IMR-90 (cell line): ENCODE measurements around the gene TYR. TPM values are rescaled to one million over a fixed set of nuclear protein-coding genes. Genes with fewer than 3 reads are reported as not detected.
"Not testable (repeated sequence)": the region's sequence is repeated elsewhere in the genome, so short reads cannot be mapped to it uniquely, and the experiment has no call there.

Source experiments
- ATAC-seq: fragments of 200-7000 bp; cut with Tn5 transposase; 2 replicates; pipeline ENCODE4 v1.9.1; 2020; ENCODE audit warnings: low read depth, mild to moderate bottlenecking, moderate library complexity
- BruUV-seq: library from RNA; stranded (reverse); fragments of 400-500 nt; replicated peaks from 2 replicates; lab custom pipeline; 2021; lab: Mats Ljungman, UMichigan
- CTCF ChIA-PET: fragments of 300-600 bp; formaldehyde crosslinking; extraction: SDS; loops from one replicate; lab custom pipeline; 2021; ENCODE audit warnings: antibody characterized with exemption; lab: Yijun Ruan, JAX
- POLR2A ChIA-PET: fragments of 300-600 bp; sonication (Branson Sonifier 250); formaldehyde crosslinking; loops from one replicate; lab custom pipeline; 2022; ENCODE audit warnings: antibody characterized with exemption; ENCODE audit not compliant: unreplicated experiment; lab: Charles Lee
- DNase-seq: peaks from one replicate; pipeline ENCODE4 v3.0.0; 2013
- H2AFZ ChIP-seq: replicated peaks from 2 replicates; pipeline ENCODE3; 2013; ENCODE audit warnings: low read length, mild to moderate bottlenecking; ENCODE audit not compliant: poor library complexity
- H2AK5ac ChIP-seq: 2 replicates; pipeline ENCODE4 v1.6.1; 2013; ENCODE audit warnings: low read depth, low read length, inconsistent platforms
- H2AK9ac ChIP-seq: replicated peaks from 2 replicates; pipeline ENCODE3; 2013; ENCODE audit warnings: mild to moderate bottlenecking, low read depth, low read length, moderate library complexity; ENCODE audit not compliant: poor library complexity
- H2BK120ac ChIP-seq: 2 replicates; pipeline ENCODE4 v1.6.1; 2013; ENCODE audit warnings: low read depth, low read length, inconsistent platforms
- H2BK15ac ChIP-seq: 3 replicates; pipeline ENCODE4 v1.6.1; 2013; ENCODE audit warnings: low read depth, low read length, inconsistent platforms
- H2BK20ac ChIP-seq: 2 replicates; pipeline ENCODE4 v1.6.1; 2013; ENCODE audit warnings: low read depth, mild to moderate bottlenecking, inconsistent platforms, low read length, moderate library complexity
- H2BK5ac ChIP-seq: 2 replicates; pipeline ENCODE4 v1.6.1; 2013; ENCODE audit warnings: mild to moderate bottlenecking, low read depth, low read length, inconsistent platforms; ENCODE audit not compliant: poor library complexity, severe bottlenecking
- H3K14ac ChIP-seq: replicated peaks from 2 replicates; pipeline ENCODE4 v1.6.1; 2013; ENCODE audit warnings: low read depth, low read length, inconsistent platforms
- H3K18ac ChIP-seq: 2 replicates; pipeline ENCODE4 v1.6.1; 2013; ENCODE audit warnings: low read depth, low read length, control low read depth
- H3K23ac ChIP-seq: 2 replicates; pipeline ENCODE4 v1.6.1; 2013; ENCODE audit warnings: low read depth, low read length, inconsistent platforms
- H3K27ac ChIP-seq: 2 replicates; pipeline ENCODE4 v1.5.1; 2013; ENCODE audit warnings: mild to moderate bottlenecking, control low read depth, low read length; ENCODE audit not compliant: insufficient read depth
- H3K27me3 ChIP-seq: 2 replicates; pipeline ENCODE4 v1.6.1; 2013; ENCODE audit warnings: low read length; ENCODE audit not compliant: control insufficient read depth, insufficient read depth
- H3K36me3 ChIP-seq: 2 replicates; pipeline ENCODE4 v1.6.1; 2013; ENCODE audit warnings: low read length, mixed read lengths; ENCODE audit not compliant: control insufficient read depth, insufficient read depth
- H3K4ac ChIP-seq: 2 replicates; pipeline ENCODE4 v1.6.1; 2013; ENCODE audit warnings: low read depth, low read length, inconsistent platforms
- H3K4me1 ChIP-seq: 2 replicates; pipeline ENCODE4 v1.6.1; 2013; ENCODE audit warnings: low read length, mixed read lengths; ENCODE audit not compliant: control insufficient read depth, insufficient read depth
- H3K4me2 ChIP-seq: 2 replicates; pipeline ENCODE4 v1.6.1; 2013; ENCODE audit warnings: low read depth, mild to moderate bottlenecking, control low read depth, low read length, moderate library complexity
- H3K4me3 ChIP-seq: 2 replicates; pipeline ENCODE4 v1.5.1; 2013; ENCODE audit warnings: low read depth, mild to moderate bottlenecking, control low read depth, low read length, moderate library complexity; ENCODE audit not compliant: insufficient read depth
- H3K56ac ChIP-seq: 2 replicates; pipeline ENCODE4 v1.6.1; 2013; ENCODE audit warnings: low read length, inconsistent platforms; ENCODE audit not compliant: insufficient read depth; ENCODE audit errors: extremely low read depth
- H3K79me1 ChIP-seq, 2 experiments: 2 replicates each; pipeline ENCODE4 v1.6.1; 2013; ENCODE audit warnings: low read length in 2 of 2, inconsistent platforms in 1 of 2, low read depth in 1 of 2
- H3K9ac ChIP-seq: 2 replicates; pipeline ENCODE4 v1.6.1; 2013; ENCODE audit warnings: low read depth, low read length, control low read depth
- H3K9me1 ChIP-seq: 2 replicates; pipeline ENCODE4 v1.6.1; 2013; ENCODE audit warnings: low read length, inconsistent platforms; ENCODE audit not compliant: insufficient read depth
- H3K9me3 ChIP-seq: 2 replicates; pipeline ENCODE4 v1.6.1; 2013; ENCODE audit warnings: low read length; ENCODE audit not compliant: control insufficient read depth, insufficient read depth
- H4K20me1 ChIP-seq: 2 replicates; pipeline ENCODE4 v1.6.1; 2013; ENCODE audit warnings: low read length, inconsistent platforms; ENCODE audit not compliant: insufficient read depth
- H4K5ac ChIP-seq: 2 replicates; pipeline ENCODE4 v1.6.1; 2013; ENCODE audit warnings: mild to moderate bottlenecking, low read depth, low read length, control low read depth
- H4K8ac ChIP-seq, 2 experiments: 2 replicates each; pipeline ENCODE4 v1.6.1; 2013; ENCODE audit warnings: low read depth in 2 of 2, low read length in 2 of 2, control low read depth in 1 of 2, inconsistent platforms in 1 of 2
- H4K91ac ChIP-seq: 2 replicates; pipeline ENCODE4 v1.6.1; 2013; ENCODE audit warnings: low read depth, low read length, inconsistent platforms; ENCODE audit not compliant: insufficient read depth
- CHD1 ChIP-seq: IDR thresholded peaks from 2 replicates; pipeline ENCODE4 v1.6.1; 2012; ENCODE audit warnings: low read depth, low read length, improper control_type of control experiment
- SMC3 ChIP-seq: fragments of 150-350 bp; IDR thresholded peaks from 2 replicates; pipeline ENCODE4 v1.6.1; 2016; ENCODE audit warnings: low read depth, mild to moderate bottlenecking, antibody characterized with exemption, low read length, moderate library complexity
- WGBS, 2 experiments: methylation state at CpG; one replicate each; pipeline versions ENCODE4 v1.1.5 to v1.1.7; 2013; ENCODE audit warnings: missing lambda C conversion rate in 2 of 2; ENCODE audit not compliant: insufficient read length in 1 of 2; ENCODE audit errors: extremely low coverage in 2 of 2; 5-methylcytosine and 5-hydroxymethylcytosine counted together
- dilution Hi-C: fragments of 300-500 bp; cut with HindIII; formaldehyde crosslinking; loops from one replicate; pipeline ENCODE4 v1.14.3; 2018; ENCODE audit warnings: low sequenced_read_pairs; ENCODE audit not compliant: unreplicated experiment
- in situ Hi-C: fragments of 300-500 bp; cut with MboI; formaldehyde crosslinking; loops from 3 replicates; pipeline ENCODE4 v1.14.3; 2019; ENCODE audit warnings: low sequenced_read_pairs, inconsistent platforms, mixed read lengths
- intact Hi-C: fragments of 100-400 bp; cut with micrococcal nuclease; formaldehyde crosslinking; loops from 2 replicates; pipeline ENCODE4 v1.10.0; 2022
- polyA plus RNA-seq, 3 experiments: library from polyadenylated mRNA; depleted of rRNA; stranded (reverse); fragments of >200 nt; gene quantifications; 2 replicates each; pipeline ENCODE4 v1.2.3, GENCODE V29; 2012; ENCODE audit warnings: low replicate concordance in 1 of 3
- total RNA-seq: library from RNA; depleted of rRNA; stranded (reverse); fragments of >200 nt; gene quantifications from 2 replicates; pipeline ENCODE4 v1.2.3, GENCODE V29; 2012

TYR gene
- total and polyA plus RNA-seq, 2 of the 4 experiments (the other 2 are of a cell fraction): not detected

GRCh38 chr11:89235976-89236375 lies 58.3 kb downstream of the TYR start:
- no peak overlapping the region for H2AFZ ChIP-seq
- H3K23ac ChIP-seq: no peak overlapping the region
- no peaks in the 10 kb centered on the region for H4K20me1 ChIP-seq
- H3K4ac ChIP-seq: no peak overlapping the region
- no peak for TF ChIP-seq CHD1
- no peak for TF ChIP-seq SMC3
- no CpG with 5 or more reads among the region's 5 CpGs for WGBS, 2 experiments
- intact Hi-C loops (no loop called here), in situ Hi-C loops (no loop called here), dilution Hi-C loops (no loop called here)
- H4K8ac ChIP-seq: no peak overlapping the region
- H2BK5ac ChIP-seq: no peak overlapping the region
- no peak overlapping the region for H2AK9ac ChIP-seq
- no peak overlapping the region for H3K27ac ChIP-seq
- no peak overlapping the region for H2BK20ac ChIP-seq
- ATAC-seq (no peak), DNase-seq (peak; percentile 4)
- no peak overlapping the region for H2BK120ac ChIP-seq
- H3K9me1 ChIP-seq: no peaks in the 10 kb centered on the region
- no peak overlapping the region for H3K4me2 ChIP-seq
- H3K18ac ChIP-seq: no peak overlapping the region
- no peak overlapping the region for H3K56ac ChIP-seq
- no peaks in the 10 kb centered on the region for H3K4me1 ChIP-seq
- H2BK15ac ChIP-seq: no peak overlapping the region
- CTCF ChIA-PET: interaction anchor here (0.6 to 0.8 kb wide), 3 partner anchors 10 to 23 kb away, joined by 3 read pairs; no protein-coding TSS in a partner anchor
- no peaks in the 10 kb centered on the region for H3K27me3 ChIP-seq
- no peak overlapping the region for H4K5ac ChIP-seq
- BruUV-seq: no TSS peak
- H3K9me3 ChIP-seq: no peaks in the 10 kb centered on the region
- H3K79me1 ChIP-seq: no peaks in the 10 kb centered on the region
- no peak overlapping the region for H3K9ac ChIP-seq
- no peak overlapping the region for H3K14ac ChIP-seq
- no peak overlapping the region for H4K91ac ChIP-seq
- POLR2A ChIA-PET: interaction anchor here (0.6 kb wide), 1 partner anchor 537 kb away, joined by 3 read pairs; no protein-coding TSS in a partner anchor
- H2AK5ac ChIP-seq: no peak overlapping the region
- H3K4me3 ChIP-seq: no peak overlapping the region
- no peaks in the 10 kb centered on the region for H3K36me3 ChIP-seq

GRCh38 chr11:89247007-89247406 lies 69.3 kb downstream of the TYR start:
- H3K4ac ChIP-seq, H4K5ac ChIP-seq, H3K9ac ChIP-seq, H2AFZ ChIP-seq, H3K18ac ChIP-seq, H3K23ac ChIP-seq, H3K4me2 ChIP-seq, H3K79me1 ChIP-seq, H4K8ac ChIP-seq, H3K9me1 ChIP-seq, H2BK15ac ChIP-seq, dilution Hi-C loops, H2AK9ac ChIP-seq, H4K20me1 ChIP-seq, H2BK20ac ChIP-seq, POLR2A ChIA-PET, H2BK5ac ChIP-seq, H3K56ac ChIP-seq, H3K27ac ChIP-seq, ATAC-seq, H3K27me3 ChIP-seq, H3K4me3 ChIP-seq, DNase-seq, BruUV-seq, H2AK5ac ChIP-seq, intact Hi-C loops, H4K91ac ChIP-seq, H3K4me1 ChIP-seq, in situ Hi-C loops, H3K14ac ChIP-seq, H2BK120ac ChIP-seq, H3K9me3 ChIP-seq, H3K36me3 ChIP-seq: not testable (repeated sequence)
- no CpG with 5 or more reads among the region's 4 CpGs for WGBS, 2 experiments
- CTCF ChIA-PET: interaction anchor here (0.5 kb wide), 1 partner anchor 16 kb away, joined by 4 read pairs; no protein-coding TSS in a partner anchor
